ENCODE data around the gene CEP120.
"Not testable (repeated sequence)": the region's sequence is repeated elsewhere in the genome, so short reads cannot be mapped to it uniquely, and the experiment has no call there.

The CEP120 gene

GRCh38 chr5:123371575-123372179 lies 51.5 kb downstream of the CEP120 start:
- no peak for DNase-seq

- DNase-seq, result no peak
Observed at GRCh38 chr5:123369371-123369968, 53.7 kb downstream of the CEP120 start.

GRCh38 chr5:123367739-123368138 lies 55.5 kb downstream of the CEP120 start:
- DNase-seq, result no peak

- DNase-seq, result no peak
Observed at GRCh38 chr5:123365156-123365555, 58.0 kb downstream of the CEP120 start.

- DNase-seq, result no peak
Observed at GRCh38 chr5:123364441-123365155, 58.6 kb downstream of the CEP120 start.

- DNase-seq, result no peak
Observed at GRCh38 chr5:123360910-123361309, 62.3 kb downstream of the CEP120 start.

- DNase-seq, result no peak
Observed at GRCh38 chr5:123360201-123360571, 63.0 kb downstream of the CEP120 start.

GRCh38 chr5:123359454-123360200 lies 63.6 kb downstream of the CEP120 start:
- DNase-seq, result no peak

- no peak for DNase-seq
Observed at GRCh38 chr5:123358751-123359150, 64.5 kb downstream of the CEP120 start.

GRCh38 chr5:123358304-123358703 lies 64.9 kb downstream of the CEP120 start:
- no peak for DNase-seq

- DNase-seq, result no peak
Observed at GRCh38 chr5:123351820-123352219, 71.4 kb downstream of the CEP120 start.

- DNase-seq, result no peak
Observed at GRCh38 chr5:123351240-123351639, 72.0 kb downstream of the CEP120 start.

GRCh38 chr5:123350742-123351141 lies 72.5 kb downstream of the CEP120 start:
- DNase-seq, result no peak

- DNase-seq, result no peak
Observed at GRCh38 chr5:123344816-123345426, 78.3 kb downstream of the CEP120 start.

- DNase-seq, result no peak
Observed at GRCh38 chr5:123340928-123341327, 82.3 kb downstream of the CEP120 start.

- not testable (repeated sequence) for DNase-seq
Observed at GRCh38 chr5:123308377-123308776, 114.8 kb downstream of the CEP120 start.

GRCh38 chr5:123305751-123306150 lies 117.5 kb downstream of the CEP120 start:
- DNase-seq, result no peak

GRCh38 chr5:123304777-123305316 lies 118.4 kb downstream of the CEP120 start:
- DNase-seq, result no peak

- DNase-seq, result no peak
Observed at GRCh38 chr5:123303802-123304201, 119.4 kb downstream of the CEP120 start.

GRCh38 chr5:123300266-123300665 lies 122.9 kb downstream of the CEP120 start:
- DNase-seq, result no peak

GRCh38 chr5:123299136-123299535 lies 124.1 kb downstream of the CEP120 start:
- no peak for DNase-seq

- no peak for DNase-seq
Observed at GRCh38 chr5:123298335-123299030, 124.7 kb downstream of the CEP120 start.

Data from DMS79 (cell line).